Stomach (tissue), 4 donors: ENCODE results near the gene PCGF3.

Experiments used
- POLR2A ChIP-seq, 4 donors: fragments of 450-650 bp; IDR thresholded peaks; one replicate each; pipeline ENCODE4 v1.6.1; 2016; ENCODE audit warnings: antibody characterized with exemption in 4 of 4, control low read depth in 2 of 4, mild to moderate bottlenecking in 1 of 4, moderate library complexity in 1 of 4
- TF ChIP-seq, protein P1 (sequence below), 7 experiments: fragments of 450-650 bp in 4 of 7; fragments of 200-600 bp in 3 of 7; sonication (generic) in 3 of 7; IDR thresholded peaks; one replicate each; pipeline ENCODE4 v1.5.1; 2016 to 2019; ENCODE audit warnings: antibody characterized with exemption in 7 of 7, control low read depth in 2 of 7, mild to moderate bottlenecking in 1 of 7

- TF ChIP-seq, protein P1, sequence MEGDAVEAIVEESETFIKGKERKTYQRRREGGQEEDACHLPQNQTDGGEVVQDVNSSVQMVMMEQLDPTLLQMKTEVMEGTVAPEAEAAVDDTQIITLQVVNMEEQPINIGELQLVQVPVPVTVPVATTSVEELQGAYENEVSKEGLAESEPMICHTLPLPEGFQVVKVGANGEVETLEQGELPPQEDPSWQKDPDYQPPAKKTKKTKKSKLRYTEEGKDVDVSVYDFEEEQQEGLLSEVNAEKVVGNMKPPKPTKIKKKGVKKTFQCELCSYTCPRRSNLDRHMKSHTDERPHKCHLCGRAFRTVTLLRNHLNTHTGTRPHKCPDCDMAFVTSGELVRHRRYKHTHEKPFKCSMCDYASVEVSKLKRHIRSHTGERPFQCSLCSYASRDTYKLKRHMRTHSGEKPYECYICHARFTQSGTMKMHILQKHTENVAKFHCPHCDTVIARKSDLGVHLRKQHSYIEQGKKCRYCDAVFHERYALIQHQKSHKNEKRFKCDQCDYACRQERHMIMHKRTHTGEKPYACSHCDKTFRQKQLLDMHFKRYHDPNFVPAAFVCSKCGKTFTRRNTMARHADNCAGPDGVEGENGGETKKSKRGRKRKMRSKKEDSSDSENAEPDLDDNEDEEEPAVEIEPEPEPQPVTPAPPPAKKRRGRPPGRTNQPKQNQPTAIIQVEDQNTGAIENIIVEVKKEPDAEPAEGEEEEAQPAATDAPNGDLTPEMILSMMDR (IDR thresholded peaks at IDR 0.05): no peak
- TF ChIP-seq POLR2A (IDR thresholded peaks at IDR 0.05): no peak
Observed at GRCh38 chr4:804804-805203, 99.2 kb downstream of the PCGF3 start.
